A549 (cell line): ENCODE data around the gene SEMA5A. TPM values are rescaled to one million over a fixed set of nuclear protein-coding genes. Genes with fewer than 3 reads are reported as not detected.

ENCODE experiments used
- ATAC-seq, 2 experiments: fragments of 200-7000 bp in 1 of 2; fragments of >200 bp in 1 of 2; cut with Nextera tagmentation in 1 of 2; cut with Tn5 transposase in 1 of 2; 3 replicates each; pipeline versions ENCODE4 v1.8.0 to v1.9.1; 2018 to 2020; ENCODE audit warnings: mild to moderate bottlenecking in 1 of 2, moderate library complexity in 1 of 2
- CTCF ChIA-PET: fragments of 300-600 bp; sonication (Branson Sonifier 250); formaldehyde crosslinking; extraction: SDS; loops from one replicate; lab custom pipeline; 2021; ENCODE audit warnings: antibody characterized with exemption, inconsistent platforms; lab: Yijun Ruan, JAX
- POLR2A ChIA-PET: fragments of 350-600 bp; formaldehyde crosslinking; extraction: SDS; loops from one replicate; lab custom pipeline; 2021; ENCODE audit warnings: antibody characterized with exemption, inconsistent platforms; lab: Yijun Ruan, JAX
- DNase-seq, 2 experiments: peaks; one replicate each; pipeline versions ENCODE4 v3.0.0 to v3.0.0-alpha.2; 2011 to 2016; ENCODE audit warnings: low read depth in 1 of 2, low spot score in 1 of 2
- FAIRE-seq: peaks from 2 replicates; lab custom pipeline; 2011; peaks lifted over from hg19 to GRCh38; lab: Jason Lieb, UNC
- H3K27ac ChIP-seq, 2 experiments: fragments of >200 bp; sonication (Bioruptor Twin); formaldehyde crosslinking; 3 replicates each; pipeline ENCODE4 v1.5.1; 2016 to 2017
- H3K4me1 ChIP-seq: fragments of >200 bp; sonication (Bioruptor Twin); formaldehyde crosslinking; 3 replicates; pipeline ENCODE4 v1.6.1; 2016
- H3K4me2 ChIP-seq: fragments of >200 bp; sonication (Bioruptor Twin); formaldehyde crosslinking; 3 replicates; pipeline ENCODE4 v1.6.1; 2016
- H3K4me3 ChIP-seq: fragments of >200 bp; sonication (Bioruptor Twin); formaldehyde crosslinking; 3 replicates; pipeline ENCODE4 v1.5.1; 2016
- H3K9me3 ChIP-seq: fragments of >200 bp; sonication (Bioruptor Twin); formaldehyde crosslinking; 3 replicates; pipeline ENCODE4 v1.6.1; 2016
- BHLHE40 ChIP-seq: IDR thresholded peaks from 2 replicates; pipeline ENCODE4 v1.6.1; 2012; ENCODE audit warnings: low read depth, low read length, inconsistent platforms
- CBX2 ChIP-seq: fragments of 200-600 bp; sonication (generic); IDR thresholded peaks from 2 replicates; pipeline ENCODE4 v1.6.1; 2016; ENCODE audit warnings: low read depth, mild to moderate bottlenecking, borderline replicate concordance
- CEBPB ChIP-seq, 2 experiments: fragments of >200 bp in 1 of 2; sonication (Bioruptor Twin) in 1 of 2; formaldehyde crosslinking in 1 of 2; IDR thresholded peaks; 2 replicates each; pipeline ENCODE4 v1.6.1; 2012 to 2016
- CHD4 ChIP-seq: fragments of 200-600 bp; sonication (generic); IDR thresholded peaks from 2 replicates; pipeline ENCODE4 v1.6.1; 2016; ENCODE audit warnings: antibody characterized with exemption, mild to moderate bottlenecking, borderline replicate concordance
- ESRRA ChIP-seq: fragments of 150-350 bp; IDR thresholded peaks from 2 replicates; pipeline ENCODE4 v1.6.1; 2014; ENCODE audit warnings: mild to moderate bottlenecking, low read length, borderline replicate concordance
- GATA3 ChIP-seq: IDR thresholded peaks from 2 replicates; pipeline ENCODE4 v1.6.1; 2012; ENCODE audit warnings: borderline replicate concordance
- HEYL ChIP-seq: fragments of 250-450 bp; sonication (Bioruptor Pico); IDR thresholded peaks from 2 replicates; pipeline ENCODE4 v1.8.0; 2021; ENCODE audit warnings: mild to moderate bottlenecking, moderate library complexity
- JUN ChIP-seq, 2 experiments: fragments of >200 bp; sonication (Bioruptor Twin); formaldehyde crosslinking; IDR thresholded peaks; 2 replicates in 1 of 2; 3 replicates in 1 of 2; pipeline ENCODE4 v1.6.1; 2016 to 2017
- JUNB ChIP-seq: fragments of >200 bp; sonication (Bioruptor Twin); formaldehyde crosslinking; IDR thresholded peaks from 2 replicates; pipeline ENCODE4 v1.6.1; 2016
- MAZ ChIP-seq: fragments of 150-350 bp; IDR thresholded peaks from 2 replicates; pipeline ENCODE4 v1.6.1; 2014; ENCODE audit warnings: antibody characterized with exemption, low read depth, low read length, borderline replicate concordance
- POLR2A ChIP-seq: IDR thresholded peaks from 2 replicates; pipeline ENCODE4 v1.6.1; 2012; ENCODE audit warnings: mild to moderate bottlenecking, low read length
- RCOR1 ChIP-seq: fragments of 150-350 bp; IDR thresholded peaks from 2 replicates; pipeline ENCODE4 v1.6.1; 2014; ENCODE audit warnings: antibody characterized with exemption, low read length, low read depth
- RNF2 ChIP-seq: fragments of 200-600 bp; sonication (generic); IDR thresholded peaks from 2 replicates; pipeline ENCODE4 v1.6.1; 2016; ENCODE audit warnings: low read depth, mild to moderate bottlenecking, antibody characterized with exemption, moderate library complexity, borderline replicate concordance
- SMC3 ChIP-seq: fragments of >200 bp; sonication (Bioruptor Twin); formaldehyde crosslinking; IDR thresholded peaks from 3 replicates; pipeline ENCODE4 v1.6.1; 2018; ENCODE audit warnings: inconsistent platforms
- TFCP2L1 ChIP-seq: fragments of 250-450 bp; sonication (Bioruptor Pico); IDR thresholded peaks from 2 replicates; pipeline ENCODE4 v1.5.0; 2021; ENCODE audit warnings: mild to moderate bottlenecking
- ZFP36 ChIP-seq: fragments of 450-650 bp; IDR thresholded peaks from 2 replicates; pipeline ENCODE4 v1.6.1; 2014; ENCODE audit warnings: borderline replicate concordance; ENCODE audit not compliant: partially characterized antibody
- WGBS: methylation state at CpG from one replicate; pipeline ENCODE4 v1.1.6; 2017; ENCODE audit errors: missing lambda C conversion rate; 5-methylcytosine and 5-hydroxymethylcytosine counted together
- polyA plus RNA-seq, 4 experiments: library from polyadenylated mRNA; depleted of rRNA in 3 of 4; stranded (reverse); fragments of >200 nt; fragmentation: RNase III in 1 of 4; extraction: RNeasy Plus Mini Kit Qiagen cat#74134 plus additional on column Dnase treatment in 1 of 4; gene quantifications; 2 replicates in 3 of 4; 3 replicates in 1 of 4; pipeline ENCODE4 v1.2.3, GENCODE V29; 2011 to 2017
- TF ChIP-seq, protein P1 (sequence below): fragments of >200 bp; sonication (Bioruptor Twin); formaldehyde crosslinking; IDR thresholded peaks from 3 replicates; pipeline ENCODE4 v1.5.1; 2016
- TF ChIP-seq, protein P2 (sequence below): fragments of 200-600 bp; sonication (generic); IDR thresholded peaks from 2 replicates; pipeline ENCODE4 v1.6.1; 2016; ENCODE audit warnings: antibody characterized with exemption, mild to moderate bottlenecking, moderate library complexity

SEMA5A gene
- polyA plus RNA-seq, 2 of the 4 experiments (the other 2 are of a cell fraction) = not detected

DNA sequence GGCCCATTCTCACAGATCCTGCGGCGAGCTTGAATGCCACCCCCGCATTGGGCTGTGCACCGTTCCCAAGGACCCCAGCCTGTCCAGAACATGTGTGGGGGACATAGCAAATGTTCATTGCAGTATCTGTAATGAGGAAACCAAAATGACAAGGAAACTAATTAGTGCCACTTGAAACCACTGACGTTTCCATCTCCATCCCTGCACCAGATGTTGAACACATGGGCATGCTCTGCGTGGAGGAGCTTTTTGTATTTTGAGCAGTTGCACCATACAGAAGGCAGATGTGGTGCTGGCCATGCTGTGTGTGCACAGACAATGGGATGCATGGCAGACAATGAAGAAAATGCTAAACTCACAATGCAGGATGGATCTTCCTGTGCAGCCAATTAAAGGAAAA lies 437.7 kb downstream of the SEMA5A start:
- FAIRE-seq = no peak
- no peak overlapping the region for H3K4me2 ChIP-seq
- no peaks in the 10 kb centered on the region for H3K4me1 ChIP-seq
- H3K4me3 ChIP-seq = no peak overlapping the region
- ChIA-PET POLR2A (no interaction called here), CTCF (no interaction called here)
- 34% methylated on average over 6 of the region's 6 CpGs for WGBS
- DNase-seq = no peak
- no peak for TF ChIP-seq ESRRA
- no peak for TF ChIP-seq JUNB
- TF ChIP-seq, all 56 proteins: peak for 0
- no peak overlapping the region for H3K27ac ChIP-seq
- no peak for ATAC-seq
- no peaks in the 10 kb centered on the region for H3K9me3 ChIP-seq

DNA sequence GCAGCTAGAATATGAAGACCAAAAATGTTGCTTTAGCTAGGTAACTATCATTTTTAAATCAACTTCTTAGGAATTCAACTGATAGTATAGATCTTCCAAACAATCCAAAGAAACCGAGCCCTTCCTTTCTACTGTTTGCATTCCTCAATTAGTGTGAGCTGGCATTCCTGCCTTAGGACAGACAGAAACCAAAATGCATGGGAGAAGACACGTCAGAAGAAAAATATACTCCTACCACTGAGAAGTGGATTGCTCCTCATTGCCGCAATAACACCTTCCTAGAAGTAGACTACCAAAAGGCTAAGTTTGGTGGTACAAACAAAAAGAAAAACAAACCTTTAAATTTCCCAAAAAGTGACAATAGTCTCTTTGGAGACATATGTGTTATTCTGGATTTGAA lies 440.0 kb downstream of the SEMA5A start:
- Histone ChIP-seq H3K4me2 (no peak overlapping the region), H3K4me3 (no peak overlapping the region), H3K4me1 (no peaks in the 10 kb centered on the region)
- CTCF ChIA-PET = interaction anchor here (0.5 kb wide), 1 partner anchor 1792 kb away, joined by 3 read pairs; no protein-coding TSS in a partner anchor
- TF ChIP-seq MAZ (no peak), RNF2 (no peak), POLR2A (no peak), CEBPB (IDR thresholded peaks at IDR 0.05) (no peak), BHLHE40 (no peak), GATA3 (no peak), SMC3 (no peak), JUN (IDR thresholded peaks at IDR 0.05) (no peak)
- TF ChIP-seq, all 56 proteins: peak for 0
- FAIRE-seq (no peak), ATAC-seq (no peak), DNase-seq (no peak)
- POLR2A ChIA-PET = no interaction called here
- WGBS = 19% methylated on average over 3 of the region's 3 CpGs
- no peak overlapping the region for H3K27ac ChIP-seq
- H3K9me3 ChIP-seq = no peaks in the 10 kb centered on the region

DNA sequence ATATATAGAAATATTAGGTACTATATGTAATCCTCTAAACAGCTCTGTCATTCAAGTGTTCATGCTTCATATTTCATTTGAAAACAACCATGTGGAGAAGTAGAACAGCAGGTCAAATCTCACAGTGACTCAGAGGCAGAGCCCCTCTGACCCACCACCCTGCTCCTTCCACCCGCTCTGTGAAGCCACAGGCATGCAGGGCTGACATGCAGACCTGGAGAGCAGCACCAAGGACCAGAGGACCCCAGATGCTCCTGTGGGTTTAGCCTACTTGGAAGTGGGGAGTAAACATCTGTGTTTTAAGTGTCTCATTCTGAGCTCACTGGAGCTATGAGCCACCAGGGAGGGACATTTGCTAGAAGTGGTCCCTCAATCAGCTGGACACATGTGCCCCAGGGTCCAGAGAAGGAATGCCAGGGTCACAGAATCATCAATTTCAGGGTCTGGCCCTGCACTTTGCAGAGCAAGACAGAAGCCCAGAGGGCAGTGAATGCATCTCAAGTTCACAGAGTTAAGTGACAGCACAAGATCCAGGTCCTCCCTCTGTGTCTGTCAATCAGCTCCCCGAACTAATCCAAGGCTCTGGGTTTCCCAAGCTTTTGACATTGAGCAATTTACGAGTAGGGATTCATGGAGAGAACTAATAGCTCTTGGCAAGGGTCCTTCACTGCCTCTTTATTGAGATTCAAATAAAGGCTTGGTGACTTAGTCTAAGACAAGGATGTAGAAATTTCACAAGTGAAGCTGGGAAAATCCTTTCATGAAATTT lies 441.1 kb downstream of the SEMA5A start:
- ChIA-PET CTCF (interaction anchor here (0.6 kb wide), 1 partner anchor 86 kb away, joined by 3 read pairs; no protein-coding TSS in a partner anchor), POLR2A (no interaction called here)
- ATAC-seq (no peak), FAIRE-seq (no peak), DNase-seq (no peak)
- WGBS = 0% methylated on average over 3 of the region's 3 CpGs
- no peak overlapping the region for H3K4me2 ChIP-seq
- no peak for TF ChIP-seq CBX2
- TF ChIP-seq, protein P1, sequence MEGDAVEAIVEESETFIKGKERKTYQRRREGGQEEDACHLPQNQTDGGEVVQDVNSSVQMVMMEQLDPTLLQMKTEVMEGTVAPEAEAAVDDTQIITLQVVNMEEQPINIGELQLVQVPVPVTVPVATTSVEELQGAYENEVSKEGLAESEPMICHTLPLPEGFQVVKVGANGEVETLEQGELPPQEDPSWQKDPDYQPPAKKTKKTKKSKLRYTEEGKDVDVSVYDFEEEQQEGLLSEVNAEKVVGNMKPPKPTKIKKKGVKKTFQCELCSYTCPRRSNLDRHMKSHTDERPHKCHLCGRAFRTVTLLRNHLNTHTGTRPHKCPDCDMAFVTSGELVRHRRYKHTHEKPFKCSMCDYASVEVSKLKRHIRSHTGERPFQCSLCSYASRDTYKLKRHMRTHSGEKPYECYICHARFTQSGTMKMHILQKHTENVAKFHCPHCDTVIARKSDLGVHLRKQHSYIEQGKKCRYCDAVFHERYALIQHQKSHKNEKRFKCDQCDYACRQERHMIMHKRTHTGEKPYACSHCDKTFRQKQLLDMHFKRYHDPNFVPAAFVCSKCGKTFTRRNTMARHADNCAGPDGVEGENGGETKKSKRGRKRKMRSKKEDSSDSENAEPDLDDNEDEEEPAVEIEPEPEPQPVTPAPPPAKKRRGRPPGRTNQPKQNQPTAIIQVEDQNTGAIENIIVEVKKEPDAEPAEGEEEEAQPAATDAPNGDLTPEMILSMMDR = no peak
- no peak for TF ChIP-seq CHD4
- no peak for TF ChIP-seq TFCP2L1 (CRISPR knock-in tag)
- no peak for TF ChIP-seq ZFP36
- TF ChIP-seq HEYL = no peak
- TF ChIP-seq ESRRA = no peak
- no peak for TF ChIP-seq RCOR1
- TF ChIP-seq, protein P2, sequence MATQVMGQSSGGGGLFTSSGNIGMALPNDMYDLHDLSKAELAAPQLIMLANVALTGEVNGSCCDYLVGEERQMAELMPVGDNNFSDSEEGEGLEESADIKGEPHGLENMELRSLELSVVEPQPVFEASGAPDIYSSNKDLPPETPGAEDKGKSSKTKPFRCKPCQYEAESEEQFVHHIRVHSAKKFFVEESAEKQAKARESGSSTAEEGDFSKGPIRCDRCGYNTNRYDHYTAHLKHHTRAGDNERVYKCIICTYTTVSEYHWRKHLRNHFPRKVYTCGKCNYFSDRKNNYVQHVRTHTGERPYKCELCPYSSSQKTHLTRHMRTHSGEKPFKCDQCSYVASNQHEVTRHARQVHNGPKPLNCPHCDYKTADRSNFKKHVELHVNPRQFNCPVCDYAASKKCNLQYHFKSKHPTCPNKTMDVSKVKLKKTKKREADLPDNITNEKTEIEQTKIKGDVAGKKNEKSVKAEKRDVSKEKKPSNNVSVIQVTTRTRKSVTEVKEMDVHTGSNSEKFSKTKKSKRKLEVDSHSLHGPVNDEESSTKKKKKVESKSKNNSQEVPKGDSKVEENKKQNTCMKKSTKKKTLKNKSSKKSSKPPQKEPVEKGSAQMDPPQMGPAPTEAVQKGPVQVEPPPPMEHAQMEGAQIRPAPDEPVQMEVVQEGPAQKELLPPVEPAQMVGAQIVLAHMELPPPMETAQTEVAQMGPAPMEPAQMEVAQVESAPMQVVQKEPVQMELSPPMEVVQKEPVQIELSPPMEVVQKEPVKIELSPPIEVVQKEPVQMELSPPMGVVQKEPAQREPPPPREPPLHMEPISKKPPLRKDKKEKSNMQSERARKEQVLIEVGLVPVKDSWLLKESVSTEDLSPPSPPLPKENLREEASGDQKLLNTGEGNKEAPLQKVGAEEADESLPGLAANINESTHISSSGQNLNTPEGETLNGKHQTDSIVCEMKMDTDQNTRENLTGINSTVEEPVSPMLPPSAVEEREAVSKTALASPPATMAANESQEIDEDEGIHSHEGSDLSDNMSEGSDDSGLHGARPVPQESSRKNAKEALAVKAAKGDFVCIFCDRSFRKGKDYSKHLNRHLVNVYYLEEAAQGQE = no peak
- H3K27ac ChIP-seq = no peak overlapping the region
- no peak overlapping the region for H3K4me3 ChIP-seq
- H3K4me1 ChIP-seq = no peaks in the 10 kb centered on the region
- H3K9me3 ChIP-seq = no peaks in the 10 kb centered on the region
